Lung (tissue), 12 donors: Measurements from ENCODE around the gene ABCC4. TPM values are rescaled to one million over a fixed set of nuclear protein-coding genes. Genes with fewer than 3 reads are reported as not detected.

Source experiments
- ATAC-seq: fragments of 200-7000 bp; cut with Tn5 transposase; one replicate; pipeline ENCODE4 v1.9.1; 2020; ENCODE audit warnings: moderate number of reproducible peaks; ENCODE audit not compliant: insufficient read depth, low FRiP score
- DNase-seq, 3 donors: peaks; one replicate each; pipeline ENCODE4 v3.0.0-alpha.2; 2013 to 2017
- H3K27ac ChIP-seq, 2 donors: one replicate each; pipeline ENCODE4 v1.5.1; 2013; ENCODE audit warnings: mild to moderate bottlenecking in 2 of 2, moderate library complexity in 2 of 2, control low read depth in 1 of 2, inconsistent platforms in 1 of 2, low read depth in 1 of 2, low read length in 1 of 2
- H3K27me3 ChIP-seq, 3 donors: one replicate each; pipeline ENCODE4 v1.5.1; 2013; ENCODE audit warnings: low read length in 2 of 3; ENCODE audit not compliant: control insufficient read depth in 3 of 3, insufficient read depth in 3 of 3
- H3K36me3 ChIP-seq, 4 donors: one replicate each; pipeline ENCODE4 v1.5.1; 2013; ENCODE audit warnings: low read length in 4 of 4, mild to moderate bottlenecking in 1 of 4, moderate library complexity in 1 of 4; ENCODE audit not compliant: control insufficient read depth in 4 of 4, insufficient read depth in 4 of 4
- H3K4me1 ChIP-seq, 5 donors: one replicate each; pipeline ENCODE4 v1.5.1; 2013; ENCODE audit warnings: low read length in 5 of 5, mild to moderate bottlenecking in 2 of 5, moderate library complexity in 1 of 5; ENCODE audit not compliant: control insufficient read depth in 5 of 5, insufficient read depth in 5 of 5
- H3K4me3 ChIP-seq: one replicate; pipeline ENCODE4 v1.5.1; 2013; ENCODE audit warnings: mild to moderate bottlenecking, control low read depth, moderate library complexity
- H3K9ac ChIP-seq, 2 donors: one replicate each; pipeline ENCODE4 v1.5.1; 2013; ENCODE audit warnings: low read length in 2 of 2, control low read depth in 1 of 2; ENCODE audit not compliant: insufficient read depth in 1 of 2
- H3K9me3 ChIP-seq, 4 donors: one replicate each; pipeline ENCODE4 v1.5.1; 2013; ENCODE audit warnings: low read length in 3 of 4, mild to moderate bottlenecking in 1 of 4, moderate library complexity in 1 of 4; ENCODE audit not compliant: control insufficient read depth in 4 of 4, insufficient read depth in 3 of 4
- WGBS, 2 donors: extraction: QIAGEN DNeasy Blood & Tissue Kit; methylation state at CpG; one replicate each; pipeline ENCODE4 v1.1.7; 2013; 5-methylcytosine and 5-hydroxymethylcytosine counted together
- polyA plus RNA-seq, 2 donors: library from polyadenylated mRNA; stranded (reverse); fragments of 200-250 nt; gene quantifications; one replicate each; pipeline ENCODE4 v1.2.1, GENCODE V29; 2013
- total RNA-seq, 2 donors: library from RNA; depleted of rRNA in 1 of 2; stranded (reverse); fragments of >200 nt in 1 of 2; gene quantifications; one replicate each; pipeline ENCODE4 v1.2.1, GENCODE V29; 2014 to 2021
- TF ChIP-seq, protein P1 (sequence below): IDR thresholded peaks from 2 replicates; pipeline ENCODE4 v1.5.1; 2012; ENCODE audit warnings: mild to moderate bottlenecking; ENCODE audit errors: control extremely low read depth, extremely low read depth
- donor health status: control.
- donor health status: control.
- donor health status: Bipolar disorder and iron deficiency.
- donor health status: healthy.
- donor health status: DM: yes; HTN: yes; CAD: no.

The ABCC4 gene
- total and polyA plus RNA-seq, 4 donors, result 7.1 to 38.7 (median 20.6) TPM

DNA sequence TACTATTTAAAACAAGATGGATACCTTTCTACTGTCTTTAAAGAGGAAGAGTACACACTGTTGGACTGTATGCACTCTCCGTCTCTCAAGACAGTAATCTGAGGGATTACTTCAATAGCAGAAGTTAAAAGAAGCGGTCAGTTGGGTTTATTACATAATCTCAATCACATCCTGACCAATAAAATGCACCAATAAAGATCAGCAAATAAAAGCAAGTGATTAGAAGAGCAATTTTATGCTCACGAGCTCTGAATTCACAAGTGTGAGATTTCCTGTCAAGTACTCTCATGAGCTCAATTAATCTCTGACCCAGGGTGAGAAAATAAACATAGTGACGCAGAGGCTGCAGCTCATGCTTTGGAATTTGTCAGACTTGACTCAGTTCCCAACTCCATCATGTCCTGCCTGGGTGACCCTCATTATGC is 12.2 kb downstream of the ABCC4 start:
- Histone ChIP-seq H3K4me1 (peaks cover 0 to 3% (median 0%) of the 10 kb centered on the region in 5 donors), H3K36me3 (no peaks in the 10 kb centered on the region), H3K9ac (peak overlapping the region in 1 of 2 donors; percentile 19), H3K27me3 (no peaks in the 10 kb centered on the region), H3K4me3 (no peak overlapping the region), H3K9me3 (no peaks in the 10 kb centered on the region), H3K27ac (no peak overlapping the region)
- DNase-seq (no peak), ATAC-seq (peak; percentile 54)
- WGBS, 2 donors, result 29 to 40% methylated on average over 4 of the region's 4 CpGs
- TF ChIP-seq, protein P1, sequence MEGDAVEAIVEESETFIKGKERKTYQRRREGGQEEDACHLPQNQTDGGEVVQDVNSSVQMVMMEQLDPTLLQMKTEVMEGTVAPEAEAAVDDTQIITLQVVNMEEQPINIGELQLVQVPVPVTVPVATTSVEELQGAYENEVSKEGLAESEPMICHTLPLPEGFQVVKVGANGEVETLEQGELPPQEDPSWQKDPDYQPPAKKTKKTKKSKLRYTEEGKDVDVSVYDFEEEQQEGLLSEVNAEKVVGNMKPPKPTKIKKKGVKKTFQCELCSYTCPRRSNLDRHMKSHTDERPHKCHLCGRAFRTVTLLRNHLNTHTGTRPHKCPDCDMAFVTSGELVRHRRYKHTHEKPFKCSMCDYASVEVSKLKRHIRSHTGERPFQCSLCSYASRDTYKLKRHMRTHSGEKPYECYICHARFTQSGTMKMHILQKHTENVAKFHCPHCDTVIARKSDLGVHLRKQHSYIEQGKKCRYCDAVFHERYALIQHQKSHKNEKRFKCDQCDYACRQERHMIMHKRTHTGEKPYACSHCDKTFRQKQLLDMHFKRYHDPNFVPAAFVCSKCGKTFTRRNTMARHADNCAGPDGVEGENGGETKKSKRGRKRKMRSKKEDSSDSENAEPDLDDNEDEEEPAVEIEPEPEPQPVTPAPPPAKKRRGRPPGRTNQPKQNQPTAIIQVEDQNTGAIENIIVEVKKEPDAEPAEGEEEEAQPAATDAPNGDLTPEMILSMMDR, result no peak

DNA sequence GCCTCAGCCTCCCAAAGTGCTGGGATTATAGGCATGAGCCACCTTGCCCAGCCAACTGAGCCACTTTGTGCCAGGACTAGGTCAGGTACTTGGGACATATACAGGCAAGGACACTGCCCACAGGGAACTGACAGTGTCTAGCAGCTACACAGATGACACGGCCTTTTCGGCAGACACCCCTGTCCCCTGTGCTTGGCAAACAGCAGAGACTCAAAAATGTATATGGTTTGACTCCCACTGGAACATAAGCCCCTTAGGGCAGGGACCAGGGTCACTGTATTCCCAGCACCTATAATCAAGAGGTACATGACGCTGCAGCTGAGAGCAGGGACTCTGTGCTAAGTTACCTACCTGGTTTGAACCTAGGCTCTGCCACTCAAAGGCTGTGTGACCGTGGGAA is 16.8 kb downstream of the ABCC4 start:
- TF ChIP-seq, protein P1, result no peak
- no peak overlapping the region for H3K4me3 ChIP-seq
- no peak for ATAC-seq
- H3K9me3 ChIP-seq, result no peaks in the 10 kb centered on the region
- H3K36me3 ChIP-seq, result no peaks in the 10 kb centered on the region
- H3K4me1 ChIP-seq, result peaks cover 0 to 7% (median 0%) of the 10 kb centered on the region in 5 donors
- peak overlapping the region in 1 of 2 donors; percentile 31 for H3K27ac ChIP-seq
- no peaks in the 10 kb centered on the region for H3K27me3 ChIP-seq
- no peak overlapping the region for H3K9ac ChIP-seq
- 86 to 97% methylated on average over 4 of the region's 4 CpGs for WGBS, 2 donors
- no peak for DNase-seq

DNA sequence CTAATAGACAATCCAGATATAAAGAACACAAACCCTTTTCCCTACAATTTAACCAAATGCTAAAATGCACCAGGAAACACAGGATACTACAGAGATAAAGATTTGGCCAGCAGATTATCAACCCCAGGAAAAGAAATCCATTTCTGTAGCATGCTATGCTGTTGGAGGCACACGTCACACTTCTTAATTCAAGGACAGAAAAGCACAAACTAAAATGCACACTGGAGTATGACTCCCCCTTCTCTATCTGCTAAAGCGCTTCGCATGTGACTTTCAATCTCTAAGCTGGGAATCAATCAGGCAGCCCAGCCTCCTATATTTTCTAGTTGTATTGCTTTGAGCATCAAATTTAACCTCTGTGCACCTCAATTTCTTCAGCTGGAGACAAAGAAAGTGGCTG is 22.2 kb downstream of the ABCC4 start:
- Histone ChIP-seq H3K27me3 (no peaks in the 10 kb centered on the region), H3K4me3 (no peak overlapping the region), H3K36me3 (no peaks in the 10 kb centered on the region), H3K4me1 (peaks cover 5 to 29% (median 14%) of the 10 kb centered on the region in 5 donors), H3K27ac (no peak overlapping the region), H3K9ac (peak overlapping the region in 1 of 2 donors; percentile 49), H3K9me3 (no peaks in the 10 kb centered on the region)
- TF ChIP-seq, protein P1, result no peak
- WGBS, 2 donors, result 84 to 95% methylated on average over 3 of the region's 3 CpGs
- ATAC-seq, result no peak
- DNase-seq, result no peak

DNA sequence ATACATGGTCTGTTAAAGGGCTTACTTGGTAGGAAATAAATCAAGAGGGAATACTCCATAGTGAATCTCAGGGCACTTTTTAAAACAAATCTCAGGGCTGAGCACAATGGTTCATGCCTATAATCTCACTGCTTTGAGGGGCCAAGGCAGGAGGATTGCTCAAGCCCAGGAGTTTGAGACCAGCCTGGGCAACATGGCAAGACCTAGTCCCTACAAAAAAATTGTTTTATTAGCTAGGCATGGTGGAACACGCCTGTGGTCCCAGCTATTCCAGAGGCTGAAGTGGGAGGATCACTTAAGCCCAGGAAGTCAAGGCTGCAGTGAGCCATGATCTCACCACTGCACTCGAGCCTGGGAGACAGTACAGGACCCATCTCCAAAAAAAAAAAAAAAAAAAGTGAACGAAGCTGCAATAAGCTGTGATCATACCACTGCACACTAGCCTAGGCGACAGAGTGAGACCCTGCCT is 25.2 kb downstream of the ABCC4 start:
- TF ChIP-seq, protein P1, result no peak
- no peak for ATAC-seq
- H3K4me3 ChIP-seq, result no peak overlapping the region
- no peak for DNase-seq
- H3K9me3 ChIP-seq, result no peaks in the 10 kb centered on the region
- H3K36me3 ChIP-seq, result no peaks in the 10 kb centered on the region
- peaks cover 3 to 44% (median 24%) of the 10 kb centered on the region in 5 donors for H3K4me1 ChIP-seq
- WGBS, 2 donors, result 82 to 90% methylated on average over 4 of the region's 4 CpGs
- H3K27ac ChIP-seq, result peak overlapping the region in 1 of 2 donors; percentile 8
- no peaks in the 10 kb centered on the region for H3K27me3 ChIP-seq
- H3K9ac ChIP-seq, result no peak overlapping the region
